Right lobe of liver (tissue), 6 donors: ENCODE measurements around the gene FOXP1. TPM values are rescaled to one million over a fixed set of nuclear protein-coding genes. Genes with fewer than 3 reads are reported as not detected.

Experiments
- ATAC-seq, 4 donors: fragments of 200-7000 bp; cut with Tn5 transposase; one replicate each; pipeline ENCODE4 v1.9.1; 2020; ENCODE audit warnings: mild to moderate bottlenecking in 4 of 4, moderate library complexity in 4 of 4
- DNase-seq, 3 donors: peaks; one replicate each; pipeline ENCODE4 v3.0.0-alpha.2; 2020
- H3K27ac ChIP-seq, 3 donors: fragments of 200-600 bp; one replicate each; pipeline ENCODE4 v1.8.0; 2022
- H3K27me3 ChIP-seq, 2 donors: fragments of 200-600 bp; one replicate each; pipeline ENCODE4 v1.8.0; 2022
- H3K36me3 ChIP-seq, 4 donors: fragments of 200-600 bp; sonication (generic) in 1 of 4; one replicate each; pipeline versions ENCODE4 v1.5.1 to v1.8.0; 2017 to 2022; ENCODE audit warnings: control low read depth in 1 of 4
- H3K4me1 ChIP-seq, 4 donors: fragments of 200-600 bp; sonication (generic) in 1 of 4; one replicate each; pipeline versions ENCODE4 v1.5.1 to v1.8.0; 2017 to 2022; ENCODE audit warnings: control low read depth in 1 of 4
- H3K4me3 ChIP-seq, 3 donors: fragments of 200-600 bp; one replicate each; pipeline ENCODE4 v1.8.0; 2022
- H3K9me3 ChIP-seq, 4 donors: fragments of 200-600 bp; sonication (generic) in 1 of 4; one replicate each; pipeline versions ENCODE4 v1.5.1 to v1.8.0; 2017 to 2022; ENCODE audit warnings: control low read depth in 1 of 4
- POLR2A ChIP-seq: fragments of 450-650 bp; IDR thresholded peaks from one replicate; pipeline ENCODE4 v1.6.1; 2017; ENCODE audit warnings: antibody characterized with exemption, mild to moderate bottlenecking
- WGBS: methylation state at CpG from one replicate; pipeline ENCODE4 v1.1.6; 2018; ENCODE audit warnings: low coverage, low lambda C conversion rate; ENCODE audit not compliant: insufficient coverage; ENCODE audit errors: missing lambda C conversion rate; 5-methylcytosine and 5-hydroxymethylcytosine counted together
- intact Hi-C, 2 donors: fragments of 100-400 bp; cut with DNase I; formaldehyde crosslinking; loops; one replicate each; pipeline versions ENCODE4 v1.11.2 to v1.14.1; 2022
- total RNA-seq, 6 experiments: library from RNA; depleted of rRNA in 2 of 6; stranded (reverse); fragments of >200 nt in 2 of 6; fragmentation: NEBNext Ultra II Directional in 3 of 6; extraction: Animal tissue kit (Norgen Biotek cat#: 25700) in 3 of 6; gene quantifications; one replicate each; pipeline versions ENCODE4 v1.1.0 to v1.2.4, GENCODE V29; 2016 to 2023
- TF ChIP-seq, protein P1 (sequence below), 4 donors: fragments of 200-600 bp in 3 of 4; fragments of 450-650 bp in 1 of 4; IDR thresholded peaks; one replicate each; pipeline versions ENCODE4 v1.5.1 to v1.8.0; 2016 to 2022; ENCODE audit warnings: antibody characterized with exemption in 4 of 4, mild to moderate bottlenecking in 2 of 4
- donor health status: DM: no; HTN: yes; CAD: no.
- donor health status: DM: no; HTN: no; CAD: no.
- donor health status: DM: no; HTN: no; CAD: no.
- donor health status: DM: no; HTN: yes; CAD: no.
- donor health status: DM: no; HTN: yes; CAD: no.

The FOXP1 gene
- total RNA-seq, 6 experiments from 2014 or later, result 26.7 to 47.7 (median 35.2) TPM

DNA sequence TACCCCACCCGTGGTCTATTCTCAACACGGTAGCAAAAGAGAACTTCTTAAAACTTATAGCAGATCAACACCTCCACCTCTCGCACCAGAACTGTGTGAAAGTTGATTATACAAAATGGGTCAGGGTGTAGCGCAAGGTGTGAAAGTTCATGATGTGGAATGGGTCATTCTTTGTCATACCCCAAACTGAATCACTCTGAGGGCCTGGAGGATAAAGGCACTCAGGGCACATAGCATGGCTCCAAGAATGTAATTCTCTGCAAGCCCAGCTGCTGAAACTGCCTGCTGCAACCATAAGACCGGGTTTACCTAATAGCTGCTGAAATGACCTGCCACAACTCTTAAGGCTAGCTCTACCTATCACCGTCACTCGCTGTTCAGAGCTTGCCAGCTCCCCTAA is 70.0 kb downstream of the FOXP1 start:
- 81% methylated on average over 4 of the region's 7 CpGs for WGBS
- intact Hi-C loops, result no loop called here
- no peaks in the 10 kb centered on the region for H3K27me3 ChIP-seq
- H3K36me3 ChIP-seq, result no peaks in the 10 kb centered on the region
- ATAC-seq, result no peak
- no peak for TF ChIP-seq POLR2A
- TF ChIP-seq, protein P1, sequence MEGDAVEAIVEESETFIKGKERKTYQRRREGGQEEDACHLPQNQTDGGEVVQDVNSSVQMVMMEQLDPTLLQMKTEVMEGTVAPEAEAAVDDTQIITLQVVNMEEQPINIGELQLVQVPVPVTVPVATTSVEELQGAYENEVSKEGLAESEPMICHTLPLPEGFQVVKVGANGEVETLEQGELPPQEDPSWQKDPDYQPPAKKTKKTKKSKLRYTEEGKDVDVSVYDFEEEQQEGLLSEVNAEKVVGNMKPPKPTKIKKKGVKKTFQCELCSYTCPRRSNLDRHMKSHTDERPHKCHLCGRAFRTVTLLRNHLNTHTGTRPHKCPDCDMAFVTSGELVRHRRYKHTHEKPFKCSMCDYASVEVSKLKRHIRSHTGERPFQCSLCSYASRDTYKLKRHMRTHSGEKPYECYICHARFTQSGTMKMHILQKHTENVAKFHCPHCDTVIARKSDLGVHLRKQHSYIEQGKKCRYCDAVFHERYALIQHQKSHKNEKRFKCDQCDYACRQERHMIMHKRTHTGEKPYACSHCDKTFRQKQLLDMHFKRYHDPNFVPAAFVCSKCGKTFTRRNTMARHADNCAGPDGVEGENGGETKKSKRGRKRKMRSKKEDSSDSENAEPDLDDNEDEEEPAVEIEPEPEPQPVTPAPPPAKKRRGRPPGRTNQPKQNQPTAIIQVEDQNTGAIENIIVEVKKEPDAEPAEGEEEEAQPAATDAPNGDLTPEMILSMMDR (IDR thresholded peaks at IDR 0.05), result no peak
- H3K4me1 ChIP-seq, result peaks cover 0 to 10% (median 0%) of the 10 kb centered on the region in 4 donors
- DNase-seq, result no peak
- H3K27ac ChIP-seq, result no peak overlapping the region
- H3K9me3 ChIP-seq, result no peaks in the 10 kb centered on the region
- no peak overlapping the region for H3K4me3 ChIP-seq

DNA sequence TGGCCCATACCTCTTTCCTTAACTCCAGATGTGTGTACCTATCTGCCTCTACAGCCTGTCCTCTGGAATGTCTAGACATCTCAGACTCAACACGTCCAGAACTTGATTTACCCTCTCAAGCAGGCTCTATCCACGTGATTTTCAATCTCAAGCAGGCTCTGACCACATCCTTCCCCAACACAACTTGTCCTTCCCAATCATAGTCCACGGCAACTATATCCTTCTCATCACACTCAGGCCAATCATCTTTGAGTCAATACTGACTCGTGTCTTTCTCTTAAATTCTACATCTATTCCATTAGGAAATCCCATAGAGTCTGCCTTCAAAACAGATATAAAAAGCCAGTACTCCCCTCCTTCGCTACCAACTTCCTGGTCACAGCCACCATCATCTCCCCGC is 70.4 kb downstream of the FOXP1 start:
- Histone ChIP-seq H3K4me3 (no peak overlapping the region), H3K4me1 (peaks cover 0 to 10% (median 0%) of the 10 kb centered on the region in 4 donors), H3K36me3 (no peaks in the 10 kb centered on the region), H3K27me3 (no peaks in the 10 kb centered on the region), H3K27ac (no peak overlapping the region), H3K9me3 (no peaks in the 10 kb centered on the region)
- intact Hi-C loops, result no loop called here
- no peak for DNase-seq
- 66% methylated on average over 4 of the region's 6 CpGs for WGBS
- ATAC-seq, result no peak
- no peak for TF ChIP-seq POLR2A
- TF ChIP-seq, protein P1 (IDR thresholded peaks at IDR 0.05), result no peak

DNA sequence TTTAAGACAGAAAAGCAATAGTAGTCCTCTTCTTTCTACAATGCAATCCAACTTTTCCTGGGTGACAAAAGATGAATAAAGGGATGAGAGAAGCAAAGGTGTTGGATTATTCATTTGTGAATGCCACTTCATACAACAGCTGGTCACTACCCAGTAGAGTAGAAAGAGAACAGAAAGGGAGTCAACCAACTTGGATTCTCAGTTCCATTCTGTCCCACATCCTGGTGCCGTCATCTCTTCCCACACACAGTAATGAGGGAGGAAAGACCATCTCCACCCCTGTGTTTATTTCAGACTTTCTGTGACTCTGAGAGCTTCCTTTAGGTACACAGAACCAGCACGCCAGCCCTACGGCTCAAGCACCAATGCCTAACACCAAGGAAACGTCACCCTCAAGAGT is 71.0 kb downstream of the FOXP1 start:
- no peak for TF ChIP-seq POLR2A
- TF ChIP-seq, protein P1 (IDR thresholded peaks at IDR 0.05), result no peak
- H3K36me3 ChIP-seq, result no peaks in the 10 kb centered on the region
- no peaks in the 10 kb centered on the region for H3K27me3 ChIP-seq
- ATAC-seq, result no peak
- WGBS, result 98% methylated on average over 4 of the region's 4 CpGs
- intact Hi-C loops, result no loop called here
- H3K9me3 ChIP-seq, result no peaks in the 10 kb centered on the region
- no peak overlapping the region for H3K27ac ChIP-seq
- no peak for DNase-seq
- H3K4me1 ChIP-seq, result peaks cover 0 to 10% (median 0%) of the 10 kb centered on the region in 4 donors
- H3K4me3 ChIP-seq, result no peak overlapping the region

DNA sequence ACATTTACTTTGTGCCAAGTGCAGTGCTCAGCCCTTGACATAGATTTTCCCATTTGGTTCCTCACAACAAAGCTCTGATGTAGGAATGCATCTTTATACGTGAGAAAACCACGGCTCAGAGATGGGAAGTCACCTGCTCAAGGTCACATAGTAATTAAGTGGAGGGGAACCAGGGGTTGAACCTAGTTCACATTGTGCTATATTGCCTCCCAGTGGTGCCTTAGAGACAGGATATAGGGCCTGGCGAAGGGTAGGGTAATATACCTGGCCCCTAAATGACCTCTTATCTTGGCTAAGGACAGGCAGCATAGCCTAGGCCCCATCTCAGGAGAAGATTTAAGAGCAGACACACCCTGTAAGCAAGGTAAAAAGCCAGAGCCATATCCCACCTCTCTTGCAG is 71.5 kb downstream of the FOXP1 start:
- ATAC-seq (peak; percentile 24 to 51 (median 31)), DNase-seq (no peak)
- H3K9me3 ChIP-seq, result no peaks in the 10 kb centered on the region
- 53% methylated on average over 3 of the region's 3 CpGs for WGBS
- TF ChIP-seq POLR2A, result no peak
- TF ChIP-seq, protein P1 (IDR thresholded peaks at IDR 0.05), result peak in 2 of 4 donors; percentile 7 to 12
- no peak overlapping the region for H3K4me3 ChIP-seq
- H3K27ac ChIP-seq, result no peak overlapping the region
- peaks cover 0 to 10% (median 0%) of the 10 kb centered on the region in 4 donors for H3K4me1 ChIP-seq
- H3K36me3 ChIP-seq, result no peaks in the 10 kb centered on the region
- H3K27me3 ChIP-seq, result no peaks in the 10 kb centered on the region
- intact Hi-C loops, result no loop called here

DNA sequence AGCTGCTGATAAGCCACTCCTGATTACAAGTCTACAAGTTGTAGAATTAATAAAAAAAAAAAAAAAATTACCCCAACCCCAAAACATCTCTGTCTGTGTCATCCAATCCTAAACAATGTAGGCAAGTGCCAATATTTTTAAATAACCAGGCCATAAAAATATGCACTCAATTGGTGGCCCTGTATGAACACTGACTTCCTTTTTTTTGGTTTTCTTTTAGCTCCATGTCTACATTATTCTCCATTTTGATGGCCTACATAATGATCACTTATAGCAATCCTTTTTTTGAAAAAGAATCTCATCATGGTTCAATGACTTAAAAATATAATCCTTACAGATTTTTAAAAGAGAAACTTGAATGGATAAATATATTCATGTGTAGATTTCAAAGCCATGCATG is 72.1 kb downstream of the FOXP1 start:
- H3K4me1 ChIP-seq, result peaks cover 0 to 10% (median 0%) of the 10 kb centered on the region in 4 donors
- intact Hi-C loops, result no loop called here
- no peaks in the 10 kb centered on the region for H3K36me3 ChIP-seq
- TF ChIP-seq, protein P1 (IDR thresholded peaks at IDR 0.05), result no peak
- no peak for TF ChIP-seq POLR2A
- DNase-seq (no peak), ATAC-seq (no peak)
- H3K27ac ChIP-seq, result no peak overlapping the region
- no peaks in the 10 kb centered on the region for H3K9me3 ChIP-seq
- H3K4me3 ChIP-seq, result no peak overlapping the region
- no peaks in the 10 kb centered on the region for H3K27me3 ChIP-seq
